ENCODE data around the gene FUBP1. TPM values are rescaled to one million over a fixed set of nuclear protein-coding genes. Genes with fewer than 3 reads are reported as not detected.

FUBP1 gene
- polyA plus RNA-seq, 1 donor = 426 TPM

Other genes starting within 250 kb of the FUBP1 start
- gene USP33, start 219.2 kb downstream of the FUBP1 start, polyA plus RNA-seq (ENCODE audit: insufficient read length) = 121 TPM
- 22.9 TPM for gene MIGA1, start 199.4 kb downstream of the FUBP1 start, polyA plus RNA-seq (ENCODE audit: insufficient read length)
- 12.7 TPM for gene NEXN, start 90.4 kb downstream of the FUBP1 start, polyA plus RNA-seq (ENCODE audit: insufficient read length)
- gene DNAJB4, start 25.9 kb upstream of the FUBP1 start, polyA plus RNA-seq (ENCODE audit: insufficient read length) = 50.9 TPM
- gene GIPC2, start 66.9 kb upstream of the FUBP1 start, polyA plus RNA-seq (ENCODE audit: insufficient read length) = 21.6 TPM